Myocyte (in vitro differentiated cells): ENCODE measurements around the gene IGF2R. TPM values are rescaled to one million over a fixed set of nuclear protein-coding genes. Genes with fewer than 3 reads are reported as not detected.
"Not testable (repeated sequence)": the region's sequence is repeated elsewhere in the genome, so short reads cannot be mapped to it uniquely, and the experiment has no call there.

Experiments
- DNase-seq: peaks from one replicate; pipeline ENCODE4 v3.0.0-alpha.2; 2012; ENCODE audit warnings: low read depth
- total RNA-seq: library from RNA; depleted of rRNA; stranded (reverse); fragments of >200 nt; gene quantifications from 2 replicates; pipeline ENCODE4 v1.2.3, GENCODE V29; 2014

Gene IGF2R
- total RNA-seq, 1 donor from 2014 or later: 81.3 TPM

GRCh38 chr6:160134779-160135547 is 166.1 kb downstream of the IGF2R start:
- DNase-seq: no peak

- DNase-seq: no peak
Measured at GRCh38 chr6:160135907-160136655, 167.2 kb downstream of the IGF2R start.

GRCh38 chr6:160137130-160137988 is 168.5 kb downstream of the IGF2R start:
- DNase-seq: no peak

GRCh38 chr6:160137989-160138835 is 169.3 kb downstream of the IGF2R start:
- peak; percentile 54 for DNase-seq

GRCh38 chr6:160138839-160139419 is 170.0 kb downstream of the IGF2R start:
- DNase-seq: no peak

GRCh38 chr6:160139420-160139851 is 170.6 kb downstream of the IGF2R start:
- DNase-seq: peak; percentile 48

- DNase-seq: not testable (repeated sequence)
Measured at GRCh38 chr6:160140493-160140892, 171.6 kb downstream of the IGF2R start.

- DNase-seq: peak; percentile 51
Measured at GRCh38 chr6:160141001-160141726, 172.3 kb downstream of the IGF2R start.

- DNase-seq: no peak
Measured at GRCh38 chr6:160142115-160142715, 173.3 kb downstream of the IGF2R start.

- DNase-seq: no peak
Measured at GRCh38 chr6:160146454-160147145, 177.7 kb downstream of the IGF2R start.

- no peak for DNase-seq
Measured at GRCh38 chr6:160147146-160147536, 178.3 kb downstream of the IGF2R start.

- no peak for DNase-seq
Measured at GRCh38 chr6:160154471-160154870, 185.6 kb downstream of the IGF2R start.

GRCh38 chr6:160156842-160157241 is 188.0 kb downstream of the IGF2R start:
- no peak for DNase-seq

- DNase-seq: no peak
Measured at GRCh38 chr6:160160450-160160849, 191.6 kb downstream of the IGF2R start.
